SKM-1 (cell line): Measurements from ENCODE around the gene ERCC3.
"Not testable (repeated sequence)": the region's sequence is repeated elsewhere in the genome, so short reads cannot be mapped to it uniquely, and the experiment has no call there.

ENCODE experiments used
- DNase-seq: peaks from one replicate; lab custom pipeline; 2025; ENCODE audit not compliant: unreplicated experiment; lab: John Stamatoyannopoulos, UW

ERCC3 gene

DNA sequence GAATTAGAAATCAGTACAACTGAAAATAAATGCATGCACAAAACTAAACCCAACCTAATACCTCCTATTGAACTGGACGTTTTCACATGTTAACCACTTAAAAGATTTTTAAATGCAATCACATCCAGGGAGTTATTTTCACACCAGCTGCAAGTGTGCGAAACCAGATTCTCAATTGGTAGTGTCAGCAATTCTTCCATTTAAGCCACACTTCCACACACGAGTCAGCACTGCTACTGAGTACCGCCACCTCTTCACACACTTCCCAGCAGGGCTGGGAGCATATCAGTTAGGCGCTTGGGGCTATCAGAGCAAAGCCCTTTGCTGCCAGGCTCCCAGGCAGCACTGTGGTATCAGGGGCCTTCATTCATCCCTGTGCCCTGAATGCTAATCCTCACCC lies 14.2 kb downstream of the ERCC3 start:
- DNase-seq, result no peak

DNA sequence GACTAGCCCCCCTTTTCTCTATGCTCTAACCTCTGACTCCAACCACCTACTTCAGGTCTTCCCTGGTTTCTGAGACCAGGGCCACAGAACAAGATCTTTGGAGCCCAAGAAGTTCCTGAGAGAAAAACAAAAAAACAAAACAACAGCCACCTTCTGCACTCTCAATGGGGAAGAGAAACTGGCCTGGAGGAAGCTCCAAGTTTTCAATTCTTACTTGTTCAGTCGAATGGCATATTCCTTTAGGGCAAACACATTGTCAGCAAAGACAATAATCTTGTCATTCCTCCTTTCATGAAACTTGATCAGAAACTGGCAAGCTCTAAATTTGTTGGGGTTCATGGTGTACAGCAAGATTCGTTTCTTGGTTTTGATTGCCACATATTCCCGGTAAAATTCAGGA lies 15.0 kb downstream of the ERCC3 start:
- no peak for DNase-seq

DNA sequence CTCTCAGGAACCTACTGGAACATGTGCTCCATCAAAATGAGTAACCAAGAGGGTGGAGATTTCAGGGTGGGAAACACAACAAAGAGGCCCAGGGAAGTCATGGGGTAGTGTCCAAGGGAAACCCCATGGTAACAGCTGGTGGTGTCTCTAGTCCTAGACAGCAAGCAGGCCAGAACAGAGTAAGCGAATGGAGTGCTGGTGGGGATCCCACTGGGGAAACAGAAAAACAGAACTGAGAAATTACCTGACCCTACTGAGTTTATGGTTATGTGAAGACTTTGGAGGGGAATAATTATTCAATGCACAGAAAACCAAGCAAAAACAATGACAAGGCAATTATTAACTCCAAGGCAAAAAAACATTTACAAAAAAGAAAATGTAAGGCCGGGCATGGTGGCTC lies 16.9 kb downstream of the ERCC3 start:
- no peak for DNase-seq

GRCh38 chr2:127275789-127276188 lies 18.2 kb downstream of the ERCC3 start:
- DNase-seq, result no peak

DNA sequence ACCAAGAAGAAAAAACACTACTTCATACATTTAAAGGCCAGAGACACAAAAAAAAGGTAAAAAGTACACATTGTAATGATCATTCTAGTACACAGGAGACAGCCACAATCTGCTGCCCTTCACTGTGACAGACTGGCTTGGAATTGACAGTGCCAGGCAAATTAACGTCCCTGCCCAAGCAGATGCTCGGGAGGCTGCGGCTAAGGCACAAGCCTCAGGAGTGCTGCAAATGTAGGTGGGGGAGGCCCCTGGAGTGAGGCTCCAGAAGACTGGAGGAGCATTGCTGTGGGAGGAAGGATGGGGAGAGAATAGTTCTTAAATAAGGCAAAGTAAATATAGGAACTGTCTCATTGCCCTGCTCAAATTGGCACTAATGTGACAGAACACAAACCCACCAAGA lies 18.6 kb downstream of the ERCC3 start:
- no peak for DNase-seq

DNA sequence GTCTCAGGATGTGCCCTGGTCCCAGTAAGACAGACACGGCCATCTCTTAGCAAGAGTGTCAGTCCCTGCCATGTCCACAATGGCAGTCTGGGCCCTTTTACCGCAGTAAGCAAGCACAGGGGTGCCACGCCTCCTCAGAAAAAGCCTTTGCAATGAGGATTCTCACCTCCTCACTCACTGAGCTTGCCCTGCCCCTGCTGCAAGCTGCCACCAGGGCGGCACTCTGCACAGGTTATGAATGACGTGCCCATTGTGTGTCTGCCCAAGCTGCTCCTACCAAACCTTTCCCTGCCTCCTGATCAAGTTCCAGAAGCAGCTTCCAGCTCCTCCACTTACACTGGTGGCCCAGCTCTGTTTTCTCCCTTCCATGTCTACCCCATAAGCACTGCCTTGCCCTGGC lies 23.3 kb downstream of the ERCC3 start:
- DNase-seq, result no peak

DNA sequence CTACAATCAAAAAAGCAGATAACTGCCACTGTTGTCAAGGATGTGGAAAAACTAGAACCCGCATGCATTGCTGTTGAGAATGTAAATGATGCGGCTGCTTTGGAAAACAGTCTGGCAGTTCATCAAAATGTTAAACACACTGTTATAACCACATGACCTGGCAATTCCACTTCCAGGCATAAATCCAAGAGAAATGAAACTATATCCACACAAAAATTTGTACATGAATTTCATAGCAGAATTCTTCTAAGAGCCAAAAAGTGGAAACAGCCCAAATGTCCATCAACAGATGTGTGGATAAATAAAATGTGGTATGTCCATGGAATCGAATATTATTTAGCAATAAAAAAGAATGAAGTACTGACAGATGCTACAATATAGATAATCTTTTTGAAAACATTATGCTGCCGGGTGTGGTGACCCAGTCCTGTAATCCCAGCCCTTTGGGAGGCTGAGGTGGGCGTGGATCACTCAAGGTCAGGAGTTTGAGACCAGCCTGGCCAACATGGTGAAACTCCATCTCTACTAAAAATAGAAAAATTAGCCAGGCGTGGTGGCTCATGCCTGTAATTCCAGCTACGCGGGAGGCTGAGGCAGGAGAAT lies 32.0 kb downstream of the ERCC3 start:
- no peak for DNase-seq

GRCh38 chr2:127259355-127259754 lies 34.6 kb downstream of the ERCC3 start:
- no peak for DNase-seq

DNA sequence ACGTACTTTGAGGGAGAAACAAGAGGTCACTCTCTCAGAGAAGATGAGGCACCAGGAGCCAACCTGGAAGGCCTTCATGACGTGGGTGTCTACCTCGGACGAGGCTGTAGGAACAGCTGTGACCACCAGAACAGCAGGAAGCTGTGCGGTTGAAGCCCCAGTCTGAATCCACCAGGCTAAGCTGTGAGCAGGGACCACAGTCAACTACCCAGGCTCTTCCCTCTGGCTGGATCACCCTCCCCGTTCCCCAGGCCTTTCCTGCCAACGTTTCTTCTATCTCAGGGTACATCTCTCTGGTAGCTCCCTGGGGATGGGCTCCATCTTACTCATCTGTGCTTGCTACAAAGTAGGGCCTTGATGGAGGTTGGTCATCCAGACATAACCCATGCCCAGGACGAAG lies 37.1 kb downstream of the ERCC3 start:
- DNase-seq, result no peak

DNA sequence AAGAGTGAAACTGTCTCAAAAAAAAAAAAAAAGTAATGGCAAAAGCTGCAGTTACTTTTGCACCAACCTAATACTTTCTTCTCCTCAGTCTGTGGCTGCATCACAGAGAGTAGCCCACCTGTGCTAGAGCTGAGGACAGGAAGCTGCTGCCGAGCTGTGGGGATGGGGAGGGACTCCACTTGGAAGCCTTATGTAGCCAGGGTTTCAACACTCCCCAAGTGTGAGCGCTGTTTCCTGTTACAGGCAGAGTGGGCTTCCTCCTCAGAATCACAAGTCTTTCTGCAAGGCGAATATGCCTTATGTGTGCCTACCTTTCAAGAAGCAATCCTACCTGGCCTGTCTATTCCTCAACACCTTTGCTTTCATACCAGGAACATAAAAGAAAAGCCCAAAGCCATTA lies 37.6 kb downstream of the ERCC3 start:
- DNase-seq, result no peak

DNA sequence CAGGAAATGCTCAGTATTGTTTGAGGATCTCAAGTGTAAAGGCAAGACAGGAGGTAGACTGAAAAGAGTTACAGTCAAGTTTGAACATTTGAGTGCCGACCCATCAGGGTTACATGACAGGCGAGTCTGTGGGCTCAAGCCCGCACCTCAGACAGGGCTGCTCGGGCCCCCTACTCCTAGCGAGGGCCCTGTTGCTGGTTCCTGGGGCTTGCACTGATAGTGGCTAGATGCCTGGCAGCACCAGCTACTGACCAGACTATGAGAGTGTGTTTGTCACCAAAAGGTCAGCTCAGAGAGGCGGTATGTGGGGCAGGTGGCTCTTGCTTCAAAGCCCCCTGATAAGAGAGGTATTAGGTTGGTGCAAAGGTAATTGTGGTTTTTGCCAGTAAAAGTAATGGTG lies 38.2 kb downstream of the ERCC3 start:
- DNase-seq, result no peak

DNA sequence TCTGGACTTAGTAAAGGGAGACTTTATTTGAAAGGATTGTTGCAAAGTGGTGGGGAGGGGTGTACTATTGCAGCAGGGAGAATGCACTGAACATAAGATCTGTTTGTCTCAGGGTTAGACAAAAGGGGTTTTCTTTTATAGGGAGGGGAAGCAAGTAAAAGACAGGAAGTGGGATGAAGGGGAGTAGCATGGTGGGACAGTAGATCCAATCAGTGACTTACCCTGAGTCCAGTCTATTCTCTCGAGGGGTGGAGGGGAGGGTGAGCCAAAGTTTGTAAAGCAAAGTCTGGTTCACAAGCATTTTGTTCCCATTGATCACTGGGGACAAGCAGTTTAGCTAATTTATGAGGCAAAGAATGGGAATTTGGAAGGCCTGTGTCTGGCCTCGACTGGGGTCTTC lies 38.8 kb downstream of the ERCC3 start:
- no peak for DNase-seq

DNA sequence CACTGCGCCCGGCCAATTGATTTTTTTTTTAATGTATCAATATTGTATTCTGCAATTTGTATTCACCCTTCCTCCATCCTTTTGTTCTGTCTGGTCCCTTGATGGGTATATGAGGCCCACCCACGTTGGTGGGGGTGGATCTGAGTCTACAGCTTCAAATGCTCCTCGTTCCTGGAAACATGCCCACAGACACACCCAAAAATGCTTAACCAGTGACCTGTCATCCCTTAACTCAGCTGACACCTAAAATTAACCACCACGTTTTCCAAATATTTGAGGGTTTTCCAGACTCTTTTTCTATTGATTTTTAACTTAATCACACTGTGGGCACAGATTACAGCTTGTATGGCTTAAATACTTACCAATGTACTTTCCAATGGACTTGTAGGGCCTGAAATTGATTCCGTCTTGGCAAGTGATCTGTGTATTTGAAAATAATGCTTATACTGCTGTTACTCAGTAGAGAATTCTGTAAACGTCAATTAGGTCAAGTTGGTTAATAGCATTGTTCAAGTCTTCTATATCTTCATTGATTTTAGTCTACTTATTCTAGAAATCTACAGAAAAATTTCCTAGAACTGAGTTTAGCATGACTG lies 39.5 kb downstream of the ERCC3 start:
- no peak for DNase-seq

DNA sequence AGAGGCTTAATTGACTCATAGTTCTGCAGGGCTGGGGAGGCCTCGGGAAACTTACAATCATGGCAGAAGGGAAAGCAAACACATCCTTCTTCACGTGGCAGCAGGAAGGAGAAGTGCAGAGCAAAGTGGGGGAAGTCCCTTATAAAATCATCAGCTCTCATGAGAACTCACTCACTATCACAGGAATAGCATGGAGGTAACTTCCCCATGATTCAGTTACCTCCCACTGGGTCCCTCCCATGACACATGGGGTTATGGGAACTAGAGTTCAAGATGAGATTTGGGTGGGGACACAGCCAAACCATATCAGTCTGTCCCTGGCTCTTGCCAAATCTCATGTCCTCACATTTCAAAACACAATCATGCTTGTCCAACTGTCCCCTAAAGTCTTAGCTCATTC lies 52.8 kb downstream of the ERCC3 start:
- DNase-seq, result not testable (repeated sequence)

DNA sequence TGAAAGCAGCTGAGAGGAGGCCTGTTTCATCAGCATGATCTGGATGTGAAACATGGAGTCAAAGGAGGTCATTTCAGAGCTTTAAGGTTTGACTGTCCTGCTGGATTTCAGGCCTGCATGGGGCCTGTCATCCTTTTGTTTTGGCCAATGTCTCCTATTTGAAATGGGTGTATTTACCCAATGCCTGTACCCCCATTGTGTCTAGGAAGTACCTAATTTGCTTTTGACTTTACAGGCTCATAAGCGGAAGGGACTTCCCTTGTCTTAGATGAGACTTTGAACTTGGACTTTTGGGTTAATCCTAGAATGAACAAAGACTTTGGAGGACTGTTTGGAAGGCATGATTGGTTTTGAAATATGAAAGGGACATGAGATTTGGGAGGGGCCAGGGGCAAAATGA lies 54.5 kb downstream of the ERCC3 start:
- DNase-seq, result no peak

- DNase-seq, result not testable (repeated sequence)
Measured at GRCh38 chr2:127237768-127238167, 56.2 kb downstream of the ERCC3 start.

DNA sequence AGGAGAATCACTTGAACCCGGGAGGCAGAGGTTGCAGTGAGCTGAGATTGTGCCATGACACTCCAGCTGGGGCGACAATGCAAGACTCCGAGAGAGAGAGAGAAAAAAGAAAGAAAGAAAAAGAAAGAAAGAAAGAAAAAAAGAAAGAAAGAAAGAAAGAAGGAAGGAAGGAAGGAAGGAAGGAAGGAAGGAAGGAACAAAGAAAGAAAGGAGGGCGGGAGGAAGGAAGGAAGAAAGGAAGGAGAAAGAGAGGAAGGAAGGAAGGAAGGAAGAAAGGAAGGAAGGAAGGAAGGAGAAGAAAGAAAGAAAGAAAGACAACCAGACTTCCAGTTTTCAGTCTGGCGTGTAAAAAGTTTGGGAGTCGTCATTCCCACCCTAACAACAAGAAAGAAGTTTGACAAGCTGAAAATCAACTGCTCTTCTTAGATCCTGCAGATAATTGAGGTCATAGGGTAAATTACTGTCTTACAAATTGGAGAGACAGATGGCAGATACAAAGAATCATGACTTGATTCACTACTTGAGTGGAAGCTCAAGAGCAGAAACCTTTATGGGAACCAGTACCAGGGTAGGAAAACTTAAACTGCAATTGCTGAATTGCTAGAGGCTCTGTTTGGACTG lies 58.8 kb downstream of the ERCC3 start:
- no peak for DNase-seq

- peak; percentile 63 for DNase-seq
Measured at GRCh38 chr2:127233710-127234109, 60.2 kb downstream of the ERCC3 start.

DNA sequence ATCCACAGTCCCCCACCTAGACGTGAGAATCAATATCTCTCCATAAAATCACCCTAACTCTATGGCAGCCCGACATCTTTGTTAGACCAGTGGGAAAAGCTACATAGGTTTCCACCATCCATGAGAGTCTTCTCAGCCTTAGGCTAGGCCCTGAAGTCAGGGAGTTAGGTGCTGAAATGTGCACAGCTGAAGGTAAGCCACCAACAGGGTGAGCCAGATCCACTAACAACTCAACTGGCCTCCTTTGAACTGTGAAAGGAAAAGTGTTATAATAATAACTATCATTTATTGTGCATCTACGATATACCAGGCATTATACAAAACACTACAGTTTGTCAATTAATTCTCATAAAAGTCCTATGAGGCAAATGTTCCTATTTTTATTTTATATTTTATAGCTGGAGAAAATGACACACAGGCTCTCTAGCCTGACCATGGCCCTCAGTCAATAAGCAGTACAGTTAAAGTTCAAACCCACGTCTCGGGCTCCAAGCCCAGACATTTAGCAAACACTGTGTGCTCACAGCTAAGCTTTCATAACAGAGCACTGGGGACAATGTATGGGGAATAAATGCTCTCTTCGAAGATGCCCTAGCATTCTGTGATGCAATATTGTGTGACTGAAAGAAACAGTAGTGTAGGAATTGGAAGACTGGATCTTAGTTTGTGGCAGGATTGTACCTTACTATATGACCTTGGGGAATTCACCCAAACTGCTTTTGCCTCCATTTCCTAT lies 62.6 kb downstream of the ERCC3 start:
- no peak for DNase-seq

GRCh38 chr2:127229555-127229954 lies 64.4 kb downstream of the ERCC3 start:
- no peak for DNase-seq

DNA sequence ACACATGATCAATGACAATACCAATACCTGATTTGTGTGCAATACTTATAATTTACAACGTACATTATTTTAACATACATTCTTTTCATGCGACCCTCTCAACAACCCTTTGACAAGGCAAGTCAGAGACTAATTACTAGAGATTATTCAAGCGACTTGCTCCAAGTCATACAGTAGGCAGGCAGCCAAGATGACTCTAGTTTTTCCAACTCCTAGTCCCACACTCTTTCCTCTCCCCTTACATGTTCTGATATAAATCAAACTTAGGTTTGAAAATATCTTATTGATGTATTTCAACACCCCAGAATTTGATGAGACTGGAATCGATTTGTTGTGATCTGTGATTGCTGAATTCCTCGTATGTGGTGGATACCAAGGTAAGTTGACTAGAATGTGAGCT lies 65.8 kb downstream of the ERCC3 start:
- DNase-seq, result no peak

DNA sequence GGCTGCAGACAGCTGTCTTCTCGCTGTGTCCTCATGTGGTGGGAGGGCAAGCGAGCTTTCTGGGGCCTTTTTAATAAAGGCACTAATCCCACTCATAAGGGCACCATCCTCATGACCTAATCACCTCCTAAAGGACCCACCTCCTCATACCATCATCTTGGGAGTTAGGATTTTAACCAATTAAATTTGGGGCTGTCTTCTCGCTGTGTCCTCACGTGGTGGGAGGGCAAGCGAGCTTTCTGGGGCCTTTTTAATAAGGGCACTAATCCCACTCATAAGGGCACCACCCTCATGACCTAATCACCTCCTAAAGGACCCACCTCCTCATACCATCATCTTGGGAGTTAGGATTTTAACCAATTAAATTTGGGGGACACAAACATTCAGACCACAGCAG lies 66.7 kb downstream of the ERCC3 start:
- DNase-seq, result not testable (repeated sequence)
